ENCODE data around the gene ZBTB4. TPM values are rescaled to one million over a fixed set of nuclear protein-coding genes. Genes with fewer than 3 reads are reported as not detected.

Gene ZBTB4
- total RNA-seq, 1 experiment from 2014 or later, result 14.4 TPM

- peaks cover 2% of the 10 kb centered on the region for H4K20me1 ChIP-seq (ENCODE audit: control insufficient read depth, insufficient read depth, insufficient read length)
- H3K4me3 Mint-ChIP-seq, result no peak overlapping the region
- no peak overlapping the region for H2BK120ac ChIP-seq (ENCODE audit: low read depth, low read length, poor library complexity, severe bottlenecking)
- H2AK5ac ChIP-seq (ENCODE audit: insufficient read length, low read length), result no peak overlapping the region
- peaks cover 3 to 20% (median 18%) of the 10 kb centered on the region in 3 experiments; a peak in 5 of 7 replicates for H3K36me3 Mint-ChIP-seq (ENCODE audit: insufficient read depth in 1 of 3, low read depth in 3 of 3)
- H3K18ac ChIP-seq (ENCODE audit: insufficient read length, low read depth, low read length), result no peak overlapping the region
- peaks cover 9 to 21% of the 10 kb centered on the region in 2 experiments for H3K4me1 Mint-ChIP-seq
- no peaks in the 10 kb centered on the region for H3K79me1 ChIP-seq (ENCODE audit: insufficient read depth, low read depth, low read length, poor library complexity, severe bottlenecking)
- H3K9ac ChIP-seq (ENCODE audit: extremely low read depth, insufficient read length, low read length), result no peak overlapping the region
- no peak overlapping the region for H3K56ac ChIP-seq (ENCODE audit: insufficient read length, low read depth, low read length)
- H3K14ac ChIP-seq (ENCODE audit: insufficient read depth, low read length), result no peak overlapping the region
- no peaks in the 10 kb centered on the region for H3K27me3 Mint-ChIP-seq (ENCODE audit: low read depth)
- H2BK12ac ChIP-seq (ENCODE audit: insufficient read length, low read depth, low read length), result no peak overlapping the region
- H3K23me2 ChIP-seq (ENCODE audit: insufficient read length, low read depth, low read length, poor library complexity, severe bottlenecking), result no peaks in the 10 kb centered on the region
- no peak overlapping the region for H2BK5ac ChIP-seq (ENCODE audit: insufficient read length, low read length)
- H4K5ac ChIP-seq (ENCODE audit: insufficient read length, low read depth, low read length), result no peak overlapping the region
- no peak overlapping the region for H3K23ac ChIP-seq (ENCODE audit: insufficient read length, low read depth, low read length)
- no peaks in the 10 kb centered on the region for H3K9me3 Mint-ChIP-seq
- TF ChIP-seq CTCF (conservative IDR thresholded peaks at IDR 0.05), result no peak
- H2AFZ ChIP-seq (ENCODE audit: low read length), result no peak overlapping the region
- H4K8ac ChIP-seq (replicated peaks; ENCODE audit: insufficient read length, low read depth, low read length), result no peak overlapping the region
- H2BK20ac ChIP-seq (ENCODE audit: low read depth, low read length, poor library complexity, severe bottlenecking), result no peak overlapping the region
- H3K4me1 ChIP-seq (ENCODE audit: insufficient read depth, low read length), result peaks cover 8% of the 10 kb centered on the region; the same call in 1 of the 2 replicates
- no peak overlapping the region for H4K91ac ChIP-seq (ENCODE audit: insufficient read length, low read depth, low read length)
- no peak overlapping the region for H3K4ac ChIP-seq (ENCODE audit: low read depth, low read length)
- no peak overlapping the region; a peak in 2 of 7 replicates for H3K27ac Mint-ChIP-seq
- H3K79me2 ChIP-seq (ENCODE audit: insufficient read depth, low read length), result no peaks in the 10 kb centered on the region
- H3K9me3 ChIP-seq (ENCODE audit: control insufficient read depth, low read depth, low read length), result no peaks in the 10 kb centered on the region
- no CpG with 5 or more reads among the region's 14 CpGs for WGBS (ENCODE audit: extremely low coverage, insufficient read length, low lambda C conversion rate)
- no peak overlapping the region for H2BK15ac ChIP-seq (ENCODE audit: low read depth, low read length)
- H3K27me3 ChIP-seq (ENCODE audit: insufficient read depth, low read length), result no peaks in the 10 kb centered on the region
- H3K27ac ChIP-seq (ENCODE audit: insufficient read length, low read depth, low read length), result no peak overlapping the region
- no peak overlapping the region for H3K4me2 ChIP-seq (ENCODE audit: insufficient read depth, insufficient read length, low read length)
- H3T11ph ChIP-seq (ENCODE audit: low read length), result no peak overlapping the region
- no peak for DNase-seq
Observed at GRCh38 chr17:7463372-7463846, 16.0 kb downstream of the ZBTB4 start.
